Epithelial cell of proximal tubule (primary cell): Measurements from ENCODE around the gene NPAS3. TPM values are rescaled to one million over a fixed set of nuclear protein-coding genes. Genes with fewer than 3 reads are reported as not detected.

Experiments
- DNase-seq: peaks from one replicate; pipeline ENCODE4 v3.0.0-alpha.2; 2011; ENCODE audit warnings: low read depth
- H3K4me3 ChIP-seq: 2 replicates; pipeline ENCODE4 v1.5.1; 2011; ENCODE audit warnings: low read depth, mild to moderate bottlenecking, low read length
- total RNA-seq: library from RNA; depleted of rRNA; stranded (reverse); fragments of >200 nt; gene quantifications from 2 replicates; pipeline ENCODE4 v1.2.3, GENCODE V29; 2015
- TF ChIP-seq, protein P1 (sequence below): conservative IDR thresholded peaks from 2 replicates; pipeline ENCODE4 v1.5.1; 2012; ENCODE audit warnings: low read depth, mild to moderate bottlenecking, low read length

The NPAS3 gene
- total RNA-seq, 1 donor from 2014 or later, result 0.35 TPM

GRCh38 chr14:33331176-33331949 lies 392.7 kb downstream of the NPAS3 start:
- no peak overlapping the region for H3K4me3 ChIP-seq
- TF ChIP-seq, protein P1, sequence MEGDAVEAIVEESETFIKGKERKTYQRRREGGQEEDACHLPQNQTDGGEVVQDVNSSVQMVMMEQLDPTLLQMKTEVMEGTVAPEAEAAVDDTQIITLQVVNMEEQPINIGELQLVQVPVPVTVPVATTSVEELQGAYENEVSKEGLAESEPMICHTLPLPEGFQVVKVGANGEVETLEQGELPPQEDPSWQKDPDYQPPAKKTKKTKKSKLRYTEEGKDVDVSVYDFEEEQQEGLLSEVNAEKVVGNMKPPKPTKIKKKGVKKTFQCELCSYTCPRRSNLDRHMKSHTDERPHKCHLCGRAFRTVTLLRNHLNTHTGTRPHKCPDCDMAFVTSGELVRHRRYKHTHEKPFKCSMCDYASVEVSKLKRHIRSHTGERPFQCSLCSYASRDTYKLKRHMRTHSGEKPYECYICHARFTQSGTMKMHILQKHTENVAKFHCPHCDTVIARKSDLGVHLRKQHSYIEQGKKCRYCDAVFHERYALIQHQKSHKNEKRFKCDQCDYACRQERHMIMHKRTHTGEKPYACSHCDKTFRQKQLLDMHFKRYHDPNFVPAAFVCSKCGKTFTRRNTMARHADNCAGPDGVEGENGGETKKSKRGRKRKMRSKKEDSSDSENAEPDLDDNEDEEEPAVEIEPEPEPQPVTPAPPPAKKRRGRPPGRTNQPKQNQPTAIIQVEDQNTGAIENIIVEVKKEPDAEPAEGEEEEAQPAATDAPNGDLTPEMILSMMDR, result no peak
- no peak for DNase-seq

DNA sequence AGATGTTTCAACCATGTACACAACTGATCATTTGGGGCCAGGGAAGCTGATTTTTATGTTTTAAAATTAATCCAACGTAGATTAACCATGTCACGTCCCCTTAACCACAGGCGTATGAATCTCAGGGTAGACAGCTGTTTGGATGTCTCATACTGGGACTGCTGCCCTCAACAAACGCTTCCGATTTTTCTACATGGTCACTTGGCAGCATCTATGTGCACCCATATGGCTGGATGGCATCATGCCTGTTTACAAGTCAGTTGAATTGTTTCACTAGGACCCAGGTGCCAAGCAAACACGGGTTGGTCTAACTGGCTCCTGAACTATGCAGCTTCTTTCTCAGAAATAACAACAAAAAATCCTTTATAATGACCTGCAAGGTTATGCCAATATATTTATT lies 393.8 kb downstream of the NPAS3 start:
- H3K4me3 ChIP-seq, result no peak overlapping the region
- no peak for DNase-seq
- TF ChIP-seq, protein P1, result no peak

DNA sequence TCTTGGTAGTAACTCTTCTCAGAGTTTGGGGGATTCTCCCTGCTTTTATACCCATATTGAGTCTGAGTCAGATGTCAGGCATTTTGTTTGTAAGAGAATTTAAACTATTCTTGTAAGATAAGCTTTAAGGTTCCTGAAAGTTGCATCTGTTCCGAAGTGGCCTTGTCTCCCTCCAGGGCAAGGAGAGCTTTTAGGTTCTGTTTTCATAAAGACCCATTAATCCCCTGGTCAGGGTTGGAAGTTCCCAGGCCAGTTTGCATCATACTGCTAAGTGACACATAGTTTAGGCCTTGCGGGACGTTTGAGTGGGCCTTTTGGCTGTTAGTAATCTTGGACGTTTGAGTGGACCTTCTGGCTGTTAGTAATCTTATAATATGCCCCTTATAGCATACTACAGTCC lies 396.7 kb downstream of the NPAS3 start:
- no peak for DNase-seq
- no peak overlapping the region for H3K4me3 ChIP-seq
- TF ChIP-seq, protein P1, result no peak

DNA sequence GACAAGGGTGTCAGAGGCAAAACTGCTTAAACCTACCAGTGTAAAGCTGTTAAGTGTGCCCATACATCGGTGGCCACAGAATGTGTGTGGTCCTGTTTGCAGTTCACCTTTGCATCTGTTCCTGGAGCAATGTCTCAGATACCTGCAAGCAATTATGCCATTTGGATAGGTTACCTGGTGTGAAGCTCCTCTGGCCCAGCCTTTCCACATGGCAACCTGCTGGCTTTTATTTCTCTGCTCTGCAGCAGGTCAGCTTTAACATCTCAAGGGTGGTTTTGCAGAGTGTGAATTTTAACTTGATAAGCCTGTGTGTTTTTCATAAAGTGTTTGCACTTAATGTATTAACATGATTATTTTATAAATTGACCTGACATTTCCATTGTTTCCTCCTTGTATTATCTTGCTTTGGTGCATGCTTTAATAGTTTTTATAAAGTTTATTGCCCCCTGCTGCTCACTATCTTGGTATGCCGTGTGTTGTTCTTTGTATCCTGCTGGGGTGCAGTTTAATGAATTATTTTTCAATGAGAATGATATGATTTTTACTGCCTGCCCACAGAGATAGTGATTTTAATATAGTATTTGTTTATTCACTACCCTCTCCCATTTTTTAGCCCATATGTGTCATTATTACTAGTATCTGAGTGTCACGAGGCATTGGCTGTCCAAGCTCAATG lies 403.8 kb downstream of the NPAS3 start:
- H3K4me3 ChIP-seq, result no peak overlapping the region
- TF ChIP-seq, protein P1, result peak; percentile 14
- no peak for DNase-seq

GRCh38 chr14:33343016-33343415 lies 404.3 kb downstream of the NPAS3 start:
- H3K4me3 ChIP-seq, result no peak overlapping the region
- TF ChIP-seq, protein P1, result no peak
- DNase-seq, result no peak

DNA sequence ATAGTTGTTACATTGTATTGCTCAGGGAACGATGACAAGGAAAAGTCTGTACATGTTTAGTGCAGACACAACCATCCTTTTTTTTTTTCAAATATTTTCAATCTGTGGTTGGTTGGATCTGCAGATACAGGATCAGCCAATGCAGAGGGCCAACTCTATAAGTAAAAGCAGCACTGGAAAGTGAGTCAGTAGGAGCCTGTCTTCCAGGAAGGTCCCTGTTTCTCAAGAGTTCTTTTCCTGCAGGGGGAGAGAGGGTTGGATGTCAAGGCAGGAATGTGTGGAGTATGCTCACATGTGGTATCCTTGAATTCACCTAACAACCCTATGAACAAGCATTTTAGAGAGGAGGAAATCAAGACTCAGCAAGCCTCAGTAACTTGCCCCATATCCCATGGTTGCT lies 409.1 kb downstream of the NPAS3 start:
- no peak overlapping the region for H3K4me3 ChIP-seq
- TF ChIP-seq, protein P1, result no peak
- no peak for DNase-seq
